ENCODE data around the gene CCDC177. TPM values are rescaled to one million over a fixed set of nuclear protein-coding genes. Genes with fewer than 3 reads are reported as not detected.

Gene CCDC177
- total and polyA plus RNA-seq, 8 donors = 0.04 to 0.05 TPM; not detected in 6

DNA sequence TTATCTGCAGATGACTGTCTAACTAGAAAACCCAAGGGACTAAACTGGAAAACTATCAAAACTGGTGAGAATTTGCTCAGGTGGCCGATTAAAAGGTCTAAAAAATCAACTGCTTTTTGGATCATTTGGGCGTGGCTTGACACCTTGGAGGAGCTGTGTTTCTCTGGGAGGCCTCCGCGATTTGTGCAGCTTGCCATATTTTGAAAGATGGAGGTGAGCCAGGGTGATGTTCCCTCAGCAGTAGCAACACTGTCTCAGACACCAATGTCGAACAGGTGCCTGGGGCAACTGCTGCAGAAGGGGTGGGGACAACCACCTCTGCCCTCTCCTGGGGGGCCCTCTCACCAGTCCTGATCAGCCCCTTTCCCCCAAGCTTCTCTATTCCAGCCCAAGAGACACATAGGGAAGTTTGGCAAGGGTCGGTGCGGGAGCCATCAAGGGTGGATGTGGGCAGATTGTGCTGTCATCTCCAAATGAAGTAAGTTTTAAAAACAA, 3.8 kb downstream of the CCDC177 start:
- H3K27ac ChIP-seq = no peak overlapping the region
- H3K27me3 ChIP-seq = peaks cover 69 to 98% of the 10 kb centered on the region in 2 donors
- no peak for DNase-seq
- H3K4me3 ChIP-seq = no peak overlapping the region
- TF ChIP-seq, protein P1, sequence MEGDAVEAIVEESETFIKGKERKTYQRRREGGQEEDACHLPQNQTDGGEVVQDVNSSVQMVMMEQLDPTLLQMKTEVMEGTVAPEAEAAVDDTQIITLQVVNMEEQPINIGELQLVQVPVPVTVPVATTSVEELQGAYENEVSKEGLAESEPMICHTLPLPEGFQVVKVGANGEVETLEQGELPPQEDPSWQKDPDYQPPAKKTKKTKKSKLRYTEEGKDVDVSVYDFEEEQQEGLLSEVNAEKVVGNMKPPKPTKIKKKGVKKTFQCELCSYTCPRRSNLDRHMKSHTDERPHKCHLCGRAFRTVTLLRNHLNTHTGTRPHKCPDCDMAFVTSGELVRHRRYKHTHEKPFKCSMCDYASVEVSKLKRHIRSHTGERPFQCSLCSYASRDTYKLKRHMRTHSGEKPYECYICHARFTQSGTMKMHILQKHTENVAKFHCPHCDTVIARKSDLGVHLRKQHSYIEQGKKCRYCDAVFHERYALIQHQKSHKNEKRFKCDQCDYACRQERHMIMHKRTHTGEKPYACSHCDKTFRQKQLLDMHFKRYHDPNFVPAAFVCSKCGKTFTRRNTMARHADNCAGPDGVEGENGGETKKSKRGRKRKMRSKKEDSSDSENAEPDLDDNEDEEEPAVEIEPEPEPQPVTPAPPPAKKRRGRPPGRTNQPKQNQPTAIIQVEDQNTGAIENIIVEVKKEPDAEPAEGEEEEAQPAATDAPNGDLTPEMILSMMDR (IDR thresholded peaks at IDR 0.05) = no peak
- no peaks in the 10 kb centered on the region for H3K36me3 ChIP-seq
- no peak for ATAC-seq
- H3K9me3 ChIP-seq = no peaks in the 10 kb centered on the region
- intact Hi-C loops (cut with DNase I) = no loop called here
- peaks cover 19 to 38% of the 10 kb centered on the region in 2 donors for H3K4me1 ChIP-seq

DNA sequence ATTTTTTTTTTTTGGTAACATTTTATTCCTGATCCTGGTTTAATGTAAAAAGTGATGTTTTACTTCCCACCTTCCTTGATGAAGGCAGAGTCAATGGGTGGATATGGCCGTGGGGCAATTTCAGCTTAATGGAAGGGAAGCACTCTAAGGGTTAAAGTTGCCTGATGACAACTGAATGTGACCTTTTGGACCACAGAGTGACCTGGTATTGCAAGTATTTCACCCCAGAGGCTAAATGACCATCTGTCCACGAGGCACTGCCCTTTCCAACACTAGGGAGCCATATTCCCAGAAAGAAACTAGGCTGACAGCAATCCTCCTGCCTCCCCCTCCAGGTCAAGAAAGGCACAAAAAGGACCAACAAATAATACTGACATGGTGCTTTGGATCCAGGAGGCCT, 4.8 kb downstream of the CCDC177 start:
- TF ChIP-seq, protein P1 (IDR thresholded peaks at IDR 0.05) = no peak
- Histone ChIP-seq H3K4me1 (peaks cover 19 to 37% of the 10 kb centered on the region in 2 donors), H3K4me3 (no peak overlapping the region), H3K27me3 (peaks cover 67 to 98% of the 10 kb centered on the region in 2 donors), H3K9me3 (no peaks in the 10 kb centered on the region), H3K36me3 (no peaks in the 10 kb centered on the region), H3K27ac (no peak overlapping the region)
- DNase-seq (no peak), ATAC-seq (no peak)
- intact Hi-C loops (cut with DNase I) = no loop called here

DNA sequence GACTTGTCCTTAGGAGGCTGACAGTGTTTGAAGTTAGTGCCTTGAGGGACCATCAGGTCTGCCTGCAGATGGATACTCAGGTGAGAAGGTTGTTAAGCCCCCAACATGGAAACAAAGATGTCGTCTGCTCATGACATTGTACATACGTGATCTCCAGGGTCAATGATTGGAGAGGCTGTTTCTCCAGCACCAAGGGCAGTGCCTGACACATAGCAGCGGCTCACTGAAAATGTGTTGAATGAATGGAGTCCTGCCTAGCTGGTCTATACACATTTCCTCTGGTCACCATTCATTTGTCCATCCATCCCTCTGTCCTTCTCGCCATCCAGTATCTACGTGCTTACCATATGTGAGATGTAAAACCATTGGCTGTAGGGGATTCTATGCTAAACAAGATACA, 7.1 kb downstream of the CCDC177 start:
- Histone ChIP-seq H3K4me1 (peaks cover 9 to 14% of the 10 kb centered on the region in 2 donors), H3K27me3 (peaks cover 45 to 93% of the 10 kb centered on the region in 2 donors), H3K27ac (no peak overlapping the region), H3K36me3 (no peaks in the 10 kb centered on the region), H3K4me3 (no peak overlapping the region), H3K9me3 (no peaks in the 10 kb centered on the region)
- intact Hi-C loops (cut with DNase I) = no loop called here
- DNase-seq (no peak), ATAC-seq (no peak)
- TF ChIP-seq, protein P1 (IDR thresholded peaks at IDR 0.05) = no peak

DNA sequence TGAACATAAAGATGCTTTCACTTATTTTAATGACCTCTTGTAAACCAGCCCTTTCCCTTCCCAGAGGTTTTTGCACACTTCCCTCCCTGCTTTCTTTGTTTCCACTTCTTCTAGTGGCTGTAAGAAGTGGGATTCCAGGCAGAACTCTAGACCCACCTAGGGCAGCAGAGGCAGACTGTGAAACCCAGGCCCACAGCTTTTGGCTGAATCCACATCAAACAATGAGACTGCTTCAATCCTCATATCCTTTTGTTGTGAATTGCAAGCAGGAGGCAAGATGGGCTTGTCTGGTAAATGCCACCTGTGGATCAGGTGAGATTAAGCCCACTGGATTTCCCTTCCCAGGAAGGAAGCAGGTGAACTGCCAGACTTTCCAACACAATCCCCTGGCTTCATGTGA, 12.8 kb downstream of the CCDC177 start:
- peaks cover 8 to 77% of the 10 kb centered on the region in 2 donors for H3K27me3 ChIP-seq
- H3K36me3 ChIP-seq = no peaks in the 10 kb centered on the region
- no peak overlapping the region for H3K4me3 ChIP-seq
- no peaks in the 10 kb centered on the region for H3K4me1 ChIP-seq
- intact Hi-C loops (cut with DNase I) = no loop called here
- no peak for ATAC-seq
- TF ChIP-seq, protein P1 (IDR thresholded peaks at IDR 0.05) = no peak
- DNase-seq = no peak
- no peak overlapping the region for H3K27ac ChIP-seq
- H3K9me3 ChIP-seq = no peaks in the 10 kb centered on the region

DNA sequence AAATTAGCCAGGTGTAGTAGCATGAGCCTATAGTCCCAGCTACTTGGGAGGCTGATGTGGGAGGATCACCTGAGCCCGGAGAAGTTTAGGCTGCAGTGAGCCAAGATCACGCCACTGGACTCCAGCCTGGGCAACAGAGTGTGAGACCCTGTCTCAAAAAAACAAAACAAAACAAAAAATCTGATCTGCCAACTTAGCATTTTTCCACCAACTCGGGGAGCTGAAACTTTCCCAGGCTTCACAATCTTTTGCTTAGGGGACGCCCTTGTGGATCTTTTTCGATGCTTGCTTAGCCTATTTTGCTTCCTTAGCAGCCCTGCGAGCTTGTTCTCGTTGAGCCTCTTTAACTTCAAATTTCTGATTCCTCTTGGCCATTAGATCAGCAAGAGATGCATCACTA, 13.8 kb downstream of the CCDC177 start:
- ATAC-seq (no peak), DNase-seq (no peak)
- no peaks in the 10 kb centered on the region for H3K9me3 ChIP-seq
- H3K4me3 ChIP-seq = no peak overlapping the region
- H3K27me3 ChIP-seq = peaks cover 6 to 76% of the 10 kb centered on the region in 2 donors
- intact Hi-C loops (cut with DNase I) = no loop called here
- TF ChIP-seq, protein P1 (IDR thresholded peaks at IDR 0.05) = no peak
- no peaks in the 10 kb centered on the region for H3K36me3 ChIP-seq
- no peaks in the 10 kb centered on the region for H3K4me1 ChIP-seq
- H3K27ac ChIP-seq = no peak overlapping the region

All from left lung (tissue), 10 donors.